Left forelimb (tissue), 1 donor: ENCODE results near the gene FOXS1.
"Not testable (repeated sequence)": the region's sequence is repeated elsewhere in the genome, so short reads cannot be mapped to it uniquely, and the experiment has no call there.

Experiments
- DNase-seq: peaks from one replicate; pipeline ENCODE4 v3.0.0-alpha.2; 2018; ENCODE audit warnings: low spot score

The FOXS1 gene

GRCh38 chr20:31839782-31840487 is 5.5 kb downstream of the FOXS1 start:
- no peak for DNase-seq

- DNase-seq, result no peak
These were observed 6.6 kb downstream of the FOXS1 start for GRCh38 chr20:31838646-31839292.

- no peak for DNase-seq
These were observed 7.5 kb downstream of the FOXS1 start for GRCh38 chr20:31837896-31838397.

GRCh38 chr20:31836853-31837608 is 8.4 kb downstream of the FOXS1 start:
- DNase-seq, result no peak

GRCh38 chr20:31835977-31836852 is 9.2 kb downstream of the FOXS1 start:
- DNase-seq, result peak; percentile 80

- DNase-seq, result no peak
These were observed 9.8 kb downstream of the FOXS1 start for GRCh38 chr20:31835554-31835953.

GRCh38 chr20:31833931-31834521 is 11.4 kb downstream of the FOXS1 start:
- DNase-seq, result no peak

GRCh38 chr20:31833130-31833930 is 12.1 kb downstream of the FOXS1 start:
- DNase-seq, result peak; percentile 82

GRCh38 chr20:31831771-31832306 is 13.6 kb downstream of the FOXS1 start:
- no peak for DNase-seq

GRCh38 chr20:31831211-31831610 is 14.2 kb downstream of the FOXS1 start:
- DNase-seq, result no peak

- no peak for DNase-seq
These were observed 14.9 kb downstream of the FOXS1 start for GRCh38 chr20:31830406-31830981.

GRCh38 chr20:31829731-31830130 is 15.7 kb downstream of the FOXS1 start:
- no peak for DNase-seq

- not testable (repeated sequence) for DNase-seq
These were observed 17.4 kb downstream of the FOXS1 start for GRCh38 chr20:31828016-31828415.

- DNase-seq, result no peak
These were observed 18.3 kb downstream of the FOXS1 start for GRCh38 chr20:31827059-31827458.

- no peak for DNase-seq
These were observed 19.3 kb downstream of the FOXS1 start for GRCh38 chr20:31826074-31826473.

GRCh38 chr20:31824554-31825313 is 20.7 kb downstream of the FOXS1 start:
- DNase-seq, result no peak

- no peak for DNase-seq
These were observed 21.3 kb downstream of the FOXS1 start for GRCh38 chr20:31824125-31824485.

- DNase-seq, result no peak
These were observed 21.9 kb downstream of the FOXS1 start for GRCh38 chr20:31823360-31824124.
